Measurements from ENCODE around the gene RRAGD.
A peak's percentile ranks its signal among the peaks of the same experiment; 100 is the strongest.

The RRAGD gene, protein sequence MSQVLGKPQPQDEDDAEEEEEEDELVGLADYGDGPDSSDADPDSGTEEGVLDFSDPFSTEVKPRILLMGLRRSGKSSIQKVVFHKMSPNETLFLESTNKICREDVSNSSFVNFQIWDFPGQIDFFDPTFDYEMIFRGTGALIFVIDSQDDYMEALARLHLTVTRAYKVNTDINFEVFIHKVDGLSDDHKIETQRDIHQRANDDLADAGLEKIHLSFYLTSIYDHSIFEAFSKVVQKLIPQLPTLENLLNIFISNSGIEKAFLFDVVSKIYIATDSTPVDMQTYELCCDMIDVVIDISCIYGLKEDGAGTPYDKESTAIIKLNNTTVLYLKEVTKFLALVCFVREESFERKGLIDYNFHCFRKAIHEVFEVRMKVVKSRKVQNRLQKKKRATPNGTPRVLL

DNA sequence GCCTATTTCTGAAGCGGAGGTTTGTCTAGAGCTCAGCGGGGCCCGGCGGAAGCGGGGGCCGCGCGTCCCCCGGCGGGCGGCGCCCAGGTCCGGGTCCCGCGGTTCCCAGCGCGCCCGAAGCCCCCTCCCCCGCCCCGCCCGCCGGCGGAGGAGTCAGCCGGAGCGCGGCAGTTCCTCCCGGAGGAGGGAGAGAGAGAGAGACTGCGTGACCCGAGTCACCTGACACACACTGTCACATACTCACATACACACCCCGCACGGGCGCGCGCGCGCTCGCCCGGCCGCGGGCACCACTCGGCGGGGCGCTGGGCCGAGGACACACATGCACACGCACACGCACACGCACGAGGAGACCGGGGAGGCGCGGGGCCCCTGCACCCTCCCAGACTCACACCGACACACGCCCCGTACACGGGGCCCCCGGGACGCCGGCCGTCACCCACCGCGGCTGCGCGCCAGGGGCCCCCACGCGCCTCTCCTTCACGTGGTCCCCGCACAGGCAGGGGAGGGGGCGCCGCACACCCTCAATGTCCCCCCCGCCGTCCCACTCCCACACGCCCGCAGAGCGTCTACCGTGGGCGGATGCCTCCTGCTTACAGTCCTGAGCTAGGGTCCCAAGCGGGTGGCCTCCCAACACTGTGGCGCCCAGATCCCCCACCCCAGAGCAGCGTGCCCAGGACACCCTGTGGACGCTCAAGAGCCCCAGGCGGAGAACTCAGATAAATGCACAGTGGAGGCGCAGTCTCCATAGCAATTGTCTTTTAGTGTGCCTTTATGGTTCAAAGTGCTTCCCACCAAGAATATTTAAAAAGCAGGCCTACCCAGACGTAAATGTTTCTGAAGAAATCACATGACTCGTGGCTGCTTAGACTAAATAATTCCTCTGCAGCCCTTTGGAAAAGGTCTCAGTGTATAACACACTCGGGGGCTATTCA lies at the start of gene RRAGD:
Gene RRAGD (minus strand): TSS at position 203 of the 935 bp plus-strand sequence. CDS start 280 bp downstream, outside the sequence.
- DNase-seq: peak; percentile 9

GRCh38 chr6:89460713-89461112 lies 48.6 kb upstream of the RRAGD start:
- DNase-seq: no peak

GRCh38 chr6:89459501-89459900 lies 47.4 kb upstream of the RRAGD start:
- DNase-seq: no peak

DNA sequence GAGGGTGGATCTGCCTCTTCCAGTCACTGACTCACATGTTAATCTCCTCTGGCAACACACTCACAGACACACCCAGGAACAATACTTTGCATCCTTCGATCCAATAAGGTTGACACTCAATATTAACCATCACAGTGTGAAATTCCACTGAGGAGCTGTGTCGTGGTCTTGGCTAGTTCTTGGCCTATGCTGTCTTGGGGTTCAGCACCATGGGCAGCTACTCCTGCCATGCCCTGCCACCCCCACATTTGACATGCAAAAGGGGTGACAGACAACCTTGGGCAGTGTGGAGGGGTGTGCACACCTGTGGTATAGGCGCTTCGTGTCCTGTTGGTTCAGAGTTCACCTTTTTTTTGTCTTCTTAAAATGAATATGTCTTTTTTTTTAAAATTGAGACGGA lies 46.6 kb upstream of the RRAGD start:
- DNase-seq: no peak

GRCh38 chr6:89454300-89454699 lies 42.2 kb upstream of the RRAGD start:
- no peak for DNase-seq

DNA sequence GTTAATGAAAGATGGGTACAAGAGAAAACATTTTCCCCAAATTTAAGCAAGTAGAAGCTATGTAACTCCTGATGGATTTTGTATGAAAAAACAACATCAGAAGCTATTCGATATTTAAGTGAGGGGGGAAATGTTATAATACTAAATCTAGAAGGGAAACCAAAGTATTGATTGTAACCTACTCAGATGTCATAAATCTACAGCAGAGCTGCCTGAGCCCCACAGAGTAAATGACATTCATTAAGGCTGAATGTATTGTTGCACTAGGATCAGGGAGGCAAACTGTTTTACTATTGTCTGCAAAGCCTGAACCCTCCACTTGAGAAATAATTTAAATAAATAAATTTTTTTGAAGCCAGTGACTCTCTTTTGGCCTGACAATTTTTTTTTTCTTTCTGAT lies 40.2 kb upstream of the RRAGD start:
- no peak for DNase-seq

DNA sequence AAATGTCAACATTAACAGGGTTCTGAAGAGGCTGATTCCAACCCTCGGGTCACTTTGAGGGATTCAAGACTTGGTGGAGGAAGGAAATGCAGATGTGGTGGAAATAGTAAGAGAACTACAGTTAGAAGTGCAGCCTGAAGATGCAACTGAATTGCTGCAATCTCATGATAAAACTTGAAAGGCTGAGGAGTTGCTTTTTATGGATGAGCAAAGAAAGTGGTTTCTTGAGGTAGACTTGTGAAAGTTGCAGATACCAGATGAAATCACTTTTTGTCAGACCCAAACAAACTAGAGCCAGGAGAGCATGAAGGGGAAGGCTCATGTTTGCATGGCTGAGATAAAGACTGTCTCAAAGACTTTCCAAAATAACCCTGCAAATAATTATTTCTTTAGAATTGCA lies 37.1 kb upstream of the RRAGD start:
- DNase-seq: no peak

GRCh38 chr6:89443658-89444057 lies 31.6 kb upstream of the RRAGD start:
- no peak for DNase-seq

GRCh38 chr6:89440200-89440599 lies 28.1 kb upstream of the RRAGD start:
- no peak for DNase-seq

DNA sequence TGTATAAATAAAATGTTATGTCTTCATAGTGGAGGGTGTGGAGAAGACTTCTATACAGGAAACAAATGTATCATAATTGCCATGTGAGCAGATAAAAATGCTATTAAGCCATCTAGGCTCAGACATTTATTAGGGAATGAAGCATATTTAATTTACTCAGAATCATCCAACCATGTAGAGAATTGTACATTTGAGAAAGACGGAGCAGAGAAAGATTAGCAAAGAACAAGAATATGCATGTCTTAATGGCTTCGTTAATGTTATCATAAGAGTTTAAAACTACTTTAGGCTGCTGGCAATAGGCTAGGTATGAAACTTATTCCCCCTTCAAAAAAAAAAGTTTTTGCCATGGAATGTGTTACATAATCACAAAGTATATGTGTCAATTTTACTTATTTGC lies 26.9 kb upstream of the RRAGD start:
- no peak for DNase-seq

DNA sequence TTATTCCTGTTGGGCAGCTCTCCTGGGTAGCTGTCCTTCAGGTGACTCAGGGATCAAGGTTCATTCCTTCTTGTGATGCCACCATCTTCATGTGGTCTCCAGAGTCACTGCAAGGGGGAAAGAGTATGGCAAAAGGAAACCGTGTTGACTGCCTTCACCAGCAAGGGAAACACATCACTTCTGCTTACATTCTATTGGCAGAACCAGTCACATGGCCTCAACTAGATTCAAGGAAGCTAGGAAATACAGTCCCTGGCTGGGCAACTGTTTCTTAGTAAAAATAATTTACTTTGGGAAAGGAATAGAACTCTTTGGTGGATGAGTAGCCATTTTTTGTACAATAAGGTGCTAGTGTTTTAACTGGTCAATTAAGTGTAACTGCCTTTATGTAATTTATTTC lies 26.2 kb upstream of the RRAGD start:
- DNase-seq: no peak

GRCh38 chr6:89436226-89436625 lies 24.2 kb upstream of the RRAGD start:
- DNase-seq: no peak

DNA sequence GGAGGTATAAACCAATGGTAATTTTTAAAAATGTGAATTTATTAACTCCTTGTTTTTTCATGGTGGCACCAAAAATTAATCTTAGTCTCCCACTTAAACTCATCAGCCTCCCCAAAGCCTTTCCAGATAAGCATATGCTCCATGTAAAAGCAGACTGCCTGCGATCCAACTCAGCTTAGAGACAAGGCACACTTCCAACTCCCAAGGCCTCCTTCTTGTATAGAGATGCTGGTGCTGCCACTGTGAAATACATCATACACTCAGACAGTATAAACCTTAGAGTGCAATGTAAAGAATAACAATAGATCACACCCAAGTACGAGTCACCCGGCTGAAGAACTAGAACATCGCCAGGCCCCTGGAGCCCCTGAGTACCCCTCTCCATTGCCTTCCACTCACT lies 22.9 kb upstream of the RRAGD start:
- DNase-seq: no peak

GRCh38 chr6:89434150-89434499 lies 22.1 kb upstream of the RRAGD start:
- DNase-seq: no peak

DNA sequence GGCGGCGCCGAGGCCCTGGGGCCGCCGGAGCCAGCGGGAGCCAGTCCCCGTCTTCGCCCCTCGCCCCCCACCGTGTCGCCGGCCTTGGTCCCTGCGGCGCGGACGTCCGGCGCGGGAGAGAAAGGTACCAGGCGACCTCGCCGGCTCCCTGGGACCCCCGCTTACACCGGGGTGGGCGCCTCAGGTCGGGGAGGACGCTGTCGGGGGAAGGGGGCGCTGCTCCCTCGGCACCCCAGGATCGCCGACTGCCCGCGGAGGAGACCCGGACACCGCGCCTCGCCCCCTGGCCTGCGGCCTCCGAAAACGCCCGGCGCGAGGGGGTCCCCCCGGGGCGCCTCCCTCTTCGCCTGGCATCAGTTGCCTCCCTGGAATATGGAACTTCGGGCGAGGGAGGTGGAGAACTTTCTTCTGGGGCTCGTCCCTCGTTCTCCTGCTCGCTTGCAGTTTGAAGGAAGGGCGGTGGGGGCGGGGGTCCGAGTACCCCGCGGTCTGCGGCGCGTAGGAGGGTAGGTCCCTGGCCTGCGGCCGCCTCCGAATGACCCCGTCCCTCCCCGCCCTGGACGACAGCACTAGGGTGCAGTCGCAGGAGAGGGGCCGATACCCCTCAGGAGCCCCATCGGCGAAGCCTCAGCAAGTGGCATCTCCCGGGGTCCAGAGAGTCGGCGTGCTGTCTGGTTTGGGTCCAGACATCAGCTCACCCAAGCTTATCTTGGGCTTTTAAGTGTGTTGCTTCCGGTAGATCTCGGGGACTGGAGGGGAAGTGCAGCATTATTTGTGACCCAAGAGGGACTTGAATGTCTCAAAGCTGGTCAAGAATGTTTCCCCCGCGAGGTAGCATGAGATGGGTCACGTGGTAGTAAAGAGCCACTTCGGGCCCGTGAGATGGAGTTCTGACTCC lies 21.4 kb upstream of the RRAGD start:
- no peak for DNase-seq

GRCh38 chr6:89432875-89433251 lies 20.8 kb upstream of the RRAGD start, which contains the start of gene ANKRD6:
Gene ANKRD6 (plus strand): TSS chr6:89433152. CDS start chr6:89566977, 133,825 bp downstream.
- DNase-seq: peak; percentile 57

- DNase-seq: no peak
These were observed 18.3 kb upstream of the RRAGD start for GRCh38 chr6:89430201-89430962.

GRCh38 chr6:89416796-89417195 lies 4.7 kb upstream of the RRAGD start:
- DNase-seq: no peak

- DNase-seq: no peak
These were observed 3.1 kb upstream of the RRAGD start for GRCh38 chr6:89415185-89415584.

GRCh38 chr6:89414215-89414614 lies 2.1 kb upstream of the RRAGD start:
- no peak for DNase-seq

DNA sequence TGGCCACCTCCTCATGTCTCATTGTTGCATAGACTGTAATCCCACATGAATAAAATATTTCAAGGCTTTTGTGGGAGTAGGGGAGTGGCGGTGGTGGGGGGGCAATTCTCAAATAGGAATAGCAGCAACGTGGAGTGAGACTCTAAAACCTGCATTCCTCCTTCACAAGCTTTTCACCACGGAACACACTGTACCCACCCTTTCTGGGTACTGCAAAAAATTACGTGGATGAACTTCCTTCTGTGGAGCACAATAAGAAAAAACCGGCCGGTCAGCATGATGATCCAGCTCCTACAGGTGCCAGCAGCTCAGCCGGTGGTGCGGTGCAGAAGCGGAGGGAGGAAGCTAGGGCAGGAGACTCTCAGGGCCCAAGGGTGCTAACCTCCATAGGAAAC lies 930 bp upstream of the RRAGD start:
- no peak for DNase-seq

Measured in fibroblast of skin of right biceps (primary cell).